Ovary (tissue), 3 donors: ENCODE measurements around the gene ST6GALNAC2.

ENCODE experiments used
- CTCF ChIP-seq, 3 donors: fragments of 450-650 bp in 2 of 3; fragments of 200-600 bp in 1 of 3; IDR thresholded peaks; one replicate each; pipeline versions ENCODE4 v1.5.1 to v1.8.0; 2016 to 2022; ENCODE audit warnings: antibody characterized with exemption in 3 of 3, mild to moderate bottlenecking in 1 of 3
- POLR2A ChIP-seq: fragments of 450-650 bp; IDR thresholded peaks from one replicate; pipeline ENCODE4 v1.6.1; 2017; ENCODE audit warnings: antibody characterized with exemption, mild to moderate bottlenecking, moderate library complexity
- donor health status: DM: no; HTN: no; CAD: no.

- TF ChIP-seq POLR2A (no peak), CTCF (IDR thresholded peaks at IDR 0.05) (no peak)
These were observed 11.5 kb downstream of the ST6GALNAC2 start for GRCh38 chr17:76574166-76574565.
